Nephron progenitor cell (in vitro differentiated cells): ENCODE measurements around the gene S100A4.
A peak's percentile ranks its signal among the peaks of the same experiment; 100 is the strongest.
"Not testable (repeated sequence)": the region's sequence is repeated elsewhere in the genome, so short reads cannot be mapped to it uniquely, and the experiment has no call there.

Experiments
- DNase-seq: peaks from one replicate; pipeline ENCODE4 v3.0.0; 2021
- H3K27ac Mint-ChIP-seq: 2 replicates; pipeline ENCODE4 v1.8.0; 2021; ENCODE audit warnings: mild to moderate bottlenecking, moderate library complexity, mixed read lengths
- H3K27me3 Mint-ChIP-seq: 2 replicates; pipeline ENCODE4 v1.8.0; 2021; ENCODE audit warnings: mild to moderate bottlenecking, low read depth, mixed read lengths; ENCODE audit not compliant: poor library complexity
- H3K36me3 Mint-ChIP-seq: 2 replicates; pipeline ENCODE4 v1.8.0; 2021; ENCODE audit warnings: low read depth, mixed read lengths
- H3K4me1 Mint-ChIP-seq: 2 replicates; pipeline ENCODE4 v1.8.0; 2021; ENCODE audit warnings: mixed read lengths
- H3K4me3 Mint-ChIP-seq: 2 replicates; pipeline ENCODE4 v1.8.0; 2021; ENCODE audit warnings: mild to moderate bottlenecking, moderate library complexity, mixed read lengths
- H3K9me3 Mint-ChIP-seq: 2 replicates; pipeline ENCODE4 v1.8.0; 2021; ENCODE audit warnings: mild to moderate bottlenecking, moderate library complexity, mixed read lengths
- TF ChIP-seq, protein P1 (sequence below): fragments of 200-600 bp; sonication (generic); IDR thresholded peaks from 2 replicates; pipeline ENCODE4 v1.5.0; 2021; ENCODE audit warnings: antibody characterized with exemption

Gene S100A4

GRCh38 chr1:153545067-153546055 is at the start of gene S100A4:
TSS of gene S100A4 (minus strand) at chr1:153545806. CDS start at chr1:153544794, 1,012 bp downstream.
- Mint-ChIP-seq H3K9me3 (no peaks in the 10 kb centered on the region), H3K36me3 (no peaks in the 10 kb centered on the region), H3K27ac (peak within 1 kb of the TSS; percentile 86), H3K4me3 (peak within 1 kb of the TSS; percentile 60), H3K27me3 (peaks cover 8% of the 10 kb centered on the region), H3K4me1 (peaks cover 100% of the 10 kb centered on the region)
- DNase-seq: peak; percentile 82
- TF ChIP-seq, protein P1, sequence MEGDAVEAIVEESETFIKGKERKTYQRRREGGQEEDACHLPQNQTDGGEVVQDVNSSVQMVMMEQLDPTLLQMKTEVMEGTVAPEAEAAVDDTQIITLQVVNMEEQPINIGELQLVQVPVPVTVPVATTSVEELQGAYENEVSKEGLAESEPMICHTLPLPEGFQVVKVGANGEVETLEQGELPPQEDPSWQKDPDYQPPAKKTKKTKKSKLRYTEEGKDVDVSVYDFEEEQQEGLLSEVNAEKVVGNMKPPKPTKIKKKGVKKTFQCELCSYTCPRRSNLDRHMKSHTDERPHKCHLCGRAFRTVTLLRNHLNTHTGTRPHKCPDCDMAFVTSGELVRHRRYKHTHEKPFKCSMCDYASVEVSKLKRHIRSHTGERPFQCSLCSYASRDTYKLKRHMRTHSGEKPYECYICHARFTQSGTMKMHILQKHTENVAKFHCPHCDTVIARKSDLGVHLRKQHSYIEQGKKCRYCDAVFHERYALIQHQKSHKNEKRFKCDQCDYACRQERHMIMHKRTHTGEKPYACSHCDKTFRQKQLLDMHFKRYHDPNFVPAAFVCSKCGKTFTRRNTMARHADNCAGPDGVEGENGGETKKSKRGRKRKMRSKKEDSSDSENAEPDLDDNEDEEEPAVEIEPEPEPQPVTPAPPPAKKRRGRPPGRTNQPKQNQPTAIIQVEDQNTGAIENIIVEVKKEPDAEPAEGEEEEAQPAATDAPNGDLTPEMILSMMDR: no peak

DNA sequence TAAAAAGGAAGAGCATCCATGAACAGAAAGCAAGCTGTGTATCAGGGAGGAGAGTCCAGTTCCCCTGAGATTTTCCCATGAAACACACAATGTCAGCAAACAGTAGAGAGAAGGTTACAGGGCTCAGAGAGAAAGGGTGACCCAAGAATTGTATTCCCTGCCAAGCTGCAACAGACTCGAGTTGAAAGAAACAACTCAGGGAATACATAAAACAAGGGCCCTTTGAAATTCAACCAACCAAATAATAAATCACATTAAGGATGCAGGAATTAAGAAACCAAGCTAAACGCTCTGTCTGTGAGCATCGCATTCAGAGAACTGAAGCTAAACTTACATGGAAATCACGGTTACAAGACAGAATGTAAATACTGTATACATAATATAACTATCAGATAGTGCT is 47.1 kb upstream of the S100A4 start:
- H3K27me3 Mint-ChIP-seq: peaks cover 5% of the 10 kb centered on the region
- DNase-seq: no peak
- H3K36me3 Mint-ChIP-seq: no peaks in the 10 kb centered on the region
- TF ChIP-seq, protein P1: no peak
- H3K27ac Mint-ChIP-seq: peak overlapping the region; percentile 36
- peaks cover 14% of the 10 kb centered on the region for H3K4me1 Mint-ChIP-seq
- no peaks in the 10 kb centered on the region for H3K9me3 Mint-ChIP-seq
- H3K4me3 Mint-ChIP-seq: no peak overlapping the region

- Mint-ChIP-seq H3K9me3 (no peaks in the 10 kb centered on the region), H3K27ac (no peak overlapping the region), H3K4me1 (peaks cover 48% of the 10 kb centered on the region), H3K4me3 (no peak overlapping the region), H3K27me3 (peaks cover 9% of the 10 kb centered on the region), H3K36me3 (no peaks in the 10 kb centered on the region)
- TF ChIP-seq, protein P1: no peak
- no peak for DNase-seq
These were observed 42.9 kb upstream of the S100A4 start for GRCh38 chr1:153588482-153588881.

DNA sequence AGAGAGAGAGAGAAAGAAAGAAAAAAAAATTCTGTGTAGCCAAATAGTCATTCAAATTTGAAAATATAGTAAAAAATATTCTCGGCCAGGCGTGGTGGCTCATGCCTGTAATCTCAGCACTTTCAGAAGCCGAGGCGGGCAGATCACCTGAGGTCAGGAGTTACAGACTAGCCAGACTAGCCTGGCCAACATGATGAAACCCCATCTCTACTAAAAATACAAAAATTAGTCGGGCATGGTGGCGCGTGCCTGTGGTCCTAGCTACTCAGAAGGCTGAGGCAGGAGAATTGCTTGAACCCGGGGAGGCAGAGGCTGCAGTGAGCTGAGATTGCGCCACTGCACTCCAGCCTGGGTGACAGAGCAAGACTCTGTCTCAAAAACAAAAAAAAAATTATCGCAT is 42.4 kb upstream of the S100A4 start:
- Mint-ChIP-seq H3K4me1 (peaks cover 49% of the 10 kb centered on the region), H3K27ac (peak overlapping the region; percentile 50)
- DNase-seq: not testable (repeated sequence)

GRCh38 chr1:153587314-153587713 is 41.7 kb upstream of the S100A4 start:
- Mint-ChIP-seq H3K4me1 (peaks cover 42% of the 10 kb centered on the region), H3K9me3 (no peaks in the 10 kb centered on the region), H3K4me3 (no peak overlapping the region), H3K36me3 (no peaks in the 10 kb centered on the region), H3K27ac (no peak overlapping the region), H3K27me3 (peaks cover 9% of the 10 kb centered on the region)
- TF ChIP-seq, protein P1: no peak
- DNase-seq: no peak

More for the DNA sequence above, 42.4 kb upstream of the S100A4 start:
- not testable (repeated sequence) for H3K27me3 Mint-ChIP-seq, H3K36me3 Mint-ChIP-seq, H3K4me3 Mint-ChIP-seq, H3K9me3 Mint-ChIP-seq

DNA sequence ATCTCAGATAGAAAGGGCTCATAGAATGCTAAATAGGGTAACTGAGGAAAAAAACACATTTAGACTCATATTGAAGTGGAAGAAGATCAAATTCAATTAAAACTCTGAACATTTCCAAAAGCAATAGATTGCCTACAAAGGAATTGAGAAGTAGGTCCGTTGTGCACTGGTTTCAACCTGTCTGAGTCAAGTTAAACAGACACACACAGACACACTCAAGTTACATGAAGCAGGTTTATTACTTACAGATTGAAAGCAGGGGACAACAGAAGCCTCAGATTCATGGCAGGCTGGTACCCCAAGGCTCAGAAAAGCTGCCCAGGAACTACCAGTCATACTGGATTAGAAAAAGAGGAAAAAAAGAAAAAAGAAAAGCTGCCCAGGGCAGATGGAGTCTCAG is 40.7 kb upstream of the S100A4 start:
- H3K36me3 Mint-ChIP-seq: no peaks in the 10 kb centered on the region
- H3K27me3 Mint-ChIP-seq: peaks cover 9% of the 10 kb centered on the region
- peak overlapping the region; percentile 94 for H3K27ac Mint-ChIP-seq
- peaks cover 42% of the 10 kb centered on the region for H3K4me1 Mint-ChIP-seq
- DNase-seq: no peak
- TF ChIP-seq, protein P1: no peak
- H3K9me3 Mint-ChIP-seq: no peaks in the 10 kb centered on the region
- H3K4me3 Mint-ChIP-seq: no peak overlapping the region
